ENCODE measurements around the gene DDX10.

GRCh38 chr11:108967571-108967970 is 302.7 kb downstream of the DDX10 start:
- TF ChIP-seq CTCF (IDR thresholded peaks at IDR 0.05; ENCODE audit: poor library complexity, severe bottlenecking): no peak
- no peak for TF ChIP-seq EP300 (conservative IDR thresholded peaks at IDR 0.05; ENCODE audit: poor library complexity, severe bottlenecking)
- TF ChIP-seq SMC3 (conservative IDR thresholded peaks at IDR 0.05; ENCODE audit: poor library complexity): no peak
- TF ChIP-seq TAF1 (IDR thresholded peaks at IDR 0.05; ENCODE audit: low read depth): no peak
- TF ChIP-seq POLR2AphosphoS5 (IDR thresholded peaks at IDR 0.05): no peak
